Measurements from ENCODE around the gene CNTN3.

The CNTN3 gene

GRCh38 chr3:74591946-74592345, 22.5 kb downstream of the CNTN3 start:
- Histone ChIP-seq H3K4ac (ENCODE audit: low read depth in 1 of 2, low read length in 2 of 2) (no peak overlapping the region), H3K4me1 (ENCODE audit: control insufficient read depth, insufficient read depth, low read depth, low read length) (no peaks in the 10 kb centered on the region), H3K14ac (ENCODE audit: low read length in 2 of 2) (no peak overlapping the region), H3K23ac (ENCODE audit: low read length in 2 of 2) (no peak overlapping the region), H3K27me3 (ENCODE audit: control insufficient read depth in 1 of 2, insufficient read depth in 1 of 2, low read length in 2 of 2) (no peaks in the 10 kb centered on the region), H4K8ac (ENCODE audit: low read length) (no peak overlapping the region), H2AK5ac (ENCODE audit: low read length, severe bottlenecking) (no peak overlapping the region), H4K91ac (ENCODE audit: low read length) (no peak overlapping the region), H3K9me3 (ENCODE audit: control insufficient read depth, low read length) (no peaks in the 10 kb centered on the region), H2BK120ac (ENCODE audit: low read depth, low read length) (no peak overlapping the region), H2BK15ac (ENCODE audit: low read depth, poor library complexity, severe bottlenecking) (no peak overlapping the region), H3K18ac (ENCODE audit: low read depth in 1 of 2, low read length in 2 of 2) (no peak overlapping the region), H2BK5ac (ENCODE audit: low read depth, low read length, poor library complexity, severe bottlenecking) (no peak overlapping the region), H3K9ac (ENCODE audit: low read length) (peak overlapping the region; percentile 7), H3K36me3 (ENCODE audit: control insufficient read depth in 1 of 2, insufficient read depth in 2 of 2, low read depth in 1 of 2, low read length in 2 of 2) (no peaks in the 10 kb centered on the region), H2BK12ac (ENCODE audit: low read length in 2 of 2) (no peak overlapping the region), H3K4me2 (ENCODE audit: low read length, poor library complexity, severe bottlenecking) (no peak overlapping the region), H2AFZ (ENCODE audit: low read depth, low read length) (no peak overlapping the region), H3K79me1 (replicated peaks; ENCODE audit: low read length, poor library complexity, severe bottlenecking) (no peaks in the 10 kb centered on the region), H3K27ac (ENCODE audit: low read length, poor library complexity, severe bottlenecking) (no peak overlapping the region), H3K4me3 (ENCODE audit: insufficient read depth in 1 of 2, low read depth in 1 of 2, low read length in 2 of 2) (no peak overlapping the region)
- no peak for DNase-seq

GRCh38 chr3:74591342-74591741, 23.1 kb downstream of the CNTN3 start:
- no peaks in the 10 kb centered on the region for H3K27me3 ChIP-seq (ENCODE audit: control insufficient read depth in 1 of 2, insufficient read depth in 1 of 2, low read length in 2 of 2)
- WGBS, result 48% methylated on average over 2 of the region's 2 CpGs
- H3K9ac ChIP-seq (ENCODE audit: low read length), result peak overlapping the region; percentile 7
- no peak overlapping the region for H2BK15ac ChIP-seq (ENCODE audit: low read depth, poor library complexity, severe bottlenecking)
- no peak for DNase-seq
- H4K8ac ChIP-seq (ENCODE audit: low read length), result no peak overlapping the region
- no peak overlapping the region for H2BK5ac ChIP-seq (ENCODE audit: low read depth, low read length, poor library complexity, severe bottlenecking)
- H2BK120ac ChIP-seq (ENCODE audit: low read depth, low read length), result no peak overlapping the region
- no peak overlapping the region for H2AK5ac ChIP-seq (ENCODE audit: low read length, severe bottlenecking)
- no peak overlapping the region for H3K14ac ChIP-seq (ENCODE audit: low read length in 2 of 2)
- no peak overlapping the region for H4K91ac ChIP-seq (ENCODE audit: low read length)
- no peak overlapping the region for H3K18ac ChIP-seq (ENCODE audit: low read depth in 1 of 2, low read length in 2 of 2)
- no peaks in the 10 kb centered on the region for H3K9me3 ChIP-seq (ENCODE audit: control insufficient read depth, low read length)
- no peak overlapping the region for H3K4ac ChIP-seq (ENCODE audit: low read depth in 1 of 2, low read length in 2 of 2)
- H3K79me1 ChIP-seq (replicated peaks; ENCODE audit: low read length, poor library complexity, severe bottlenecking), result no peaks in the 10 kb centered on the region
- H3K4me1 ChIP-seq (ENCODE audit: control insufficient read depth, insufficient read depth, low read depth, low read length), result no peaks in the 10 kb centered on the region
- H3K27ac ChIP-seq (ENCODE audit: low read length, poor library complexity, severe bottlenecking), result no peak overlapping the region
- no peak overlapping the region for H2BK12ac ChIP-seq (ENCODE audit: low read length in 2 of 2)
- H3K36me3 ChIP-seq (ENCODE audit: control insufficient read depth in 1 of 2, insufficient read depth in 2 of 2, low read depth in 1 of 2, low read length in 2 of 2), result no peaks in the 10 kb centered on the region
- H3K23ac ChIP-seq (ENCODE audit: low read length in 2 of 2), result no peak overlapping the region
- no peak overlapping the region for H2AFZ ChIP-seq (ENCODE audit: low read depth, low read length)
- H3K4me2 ChIP-seq (ENCODE audit: low read length, poor library complexity, severe bottlenecking), result no peak overlapping the region
- H3K4me3 ChIP-seq (ENCODE audit: insufficient read depth in 1 of 2, low read depth in 1 of 2, low read length in 2 of 2), result no peak overlapping the region

- Histone ChIP-seq H3K18ac (ENCODE audit: low read depth in 1 of 2, low read length in 2 of 2) (no peak overlapping the region), H3K79me1 (replicated peaks; ENCODE audit: low read length, poor library complexity, severe bottlenecking) (no peaks in the 10 kb centered on the region), H3K23ac (ENCODE audit: low read length in 2 of 2) (no peak overlapping the region), H2BK120ac (ENCODE audit: low read depth, low read length) (no peak overlapping the region), H3K36me3 (ENCODE audit: control insufficient read depth in 1 of 2, insufficient read depth in 2 of 2, low read depth in 1 of 2, low read length in 2 of 2) (no peaks in the 10 kb centered on the region), H4K91ac (ENCODE audit: low read length) (no peak overlapping the region), H2BK5ac (ENCODE audit: low read depth, low read length, poor library complexity, severe bottlenecking) (no peak overlapping the region), H2AK5ac (ENCODE audit: low read length, severe bottlenecking) (no peak overlapping the region), H2AFZ (ENCODE audit: low read depth, low read length) (no peak overlapping the region), H4K8ac (ENCODE audit: low read length) (no peak overlapping the region), H3K4me2 (ENCODE audit: low read length, poor library complexity, severe bottlenecking) (no peak overlapping the region), H2BK15ac (ENCODE audit: low read depth, poor library complexity, severe bottlenecking) (no peak overlapping the region), H3K14ac (ENCODE audit: low read length in 2 of 2) (no peak overlapping the region), H3K4me1 (ENCODE audit: control insufficient read depth, insufficient read depth, low read depth, low read length) (no peaks in the 10 kb centered on the region), H3K9me3 (ENCODE audit: control insufficient read depth, low read length) (no peaks in the 10 kb centered on the region), H3K27me3 (ENCODE audit: control insufficient read depth in 1 of 2, insufficient read depth in 1 of 2, low read length in 2 of 2) (no peaks in the 10 kb centered on the region), H3K9ac (ENCODE audit: low read length) (no peak overlapping the region), H3K4ac (ENCODE audit: low read depth in 1 of 2, low read length in 2 of 2) (no peak overlapping the region), H3K27ac (ENCODE audit: low read length, poor library complexity, severe bottlenecking) (no peak overlapping the region), H3K4me3 (ENCODE audit: insufficient read depth in 1 of 2, low read depth in 1 of 2, low read length in 2 of 2) (no peak overlapping the region), H2BK12ac (ENCODE audit: low read length in 2 of 2) (no peak overlapping the region)
- no peak for DNase-seq
- 88% methylated on average over 1 of the region's 4 CpGs for WGBS
Measured at GRCh38 chr3:74590620-74591262, 23.7 kb downstream of the CNTN3 start.

- WGBS, result 40% methylated on average over 1 of the region's 2 CpGs
- Histone ChIP-seq H3K9ac (ENCODE audit: low read length) (no peak overlapping the region), H3K27ac (ENCODE audit: low read length, poor library complexity, severe bottlenecking) (no peak overlapping the region), H2BK15ac (ENCODE audit: low read depth, poor library complexity, severe bottlenecking) (no peak overlapping the region), H3K4me1 (ENCODE audit: control insufficient read depth, insufficient read depth, low read depth, low read length) (no peaks in the 10 kb centered on the region), H2BK120ac (ENCODE audit: low read depth, low read length) (no peak overlapping the region), H3K23ac (ENCODE audit: low read length in 2 of 2) (no peak overlapping the region), H2AFZ (ENCODE audit: low read depth, low read length) (no peak overlapping the region), H2BK5ac (ENCODE audit: low read depth, low read length, poor library complexity, severe bottlenecking) (no peak overlapping the region), H3K4ac (ENCODE audit: low read depth in 1 of 2, low read length in 2 of 2) (no peak overlapping the region), H2BK12ac (ENCODE audit: low read length in 2 of 2) (no peak overlapping the region), H3K14ac (ENCODE audit: low read length in 2 of 2) (no peak overlapping the region), H3K4me2 (ENCODE audit: low read length, poor library complexity, severe bottlenecking) (no peak overlapping the region), H3K18ac (ENCODE audit: low read depth in 1 of 2, low read length in 2 of 2) (no peak overlapping the region), H3K36me3 (ENCODE audit: control insufficient read depth in 1 of 2, insufficient read depth in 2 of 2, low read depth in 1 of 2, low read length in 2 of 2) (no peaks in the 10 kb centered on the region), H4K8ac (ENCODE audit: low read length) (no peak overlapping the region), H2AK5ac (ENCODE audit: low read length, severe bottlenecking) (no peak overlapping the region), H4K91ac (ENCODE audit: low read length) (no peak overlapping the region), H3K9me3 (ENCODE audit: control insufficient read depth, low read length) (no peaks in the 10 kb centered on the region), H3K27me3 (ENCODE audit: control insufficient read depth in 1 of 2, insufficient read depth in 1 of 2, low read length in 2 of 2) (no peaks in the 10 kb centered on the region), H3K79me1 (replicated peaks; ENCODE audit: low read length, poor library complexity, severe bottlenecking) (no peaks in the 10 kb centered on the region), H3K4me3 (ENCODE audit: insufficient read depth in 1 of 2, low read depth in 1 of 2, low read length in 2 of 2) (no peak overlapping the region)
- DNase-seq, result no peak
Measured at GRCh38 chr3:74584782-74585181, 29.7 kb downstream of the CNTN3 start.

Measured in mesenchymal stem cell (in vitro differentiated cells and primary cell).